Measurements from ENCODE around the gene ARMC2. TPM values are rescaled to one million over a fixed set of nuclear protein-coding genes. Genes with fewer than 3 reads are reported as not detected.
"Not testable (repeated sequence)": the region's sequence is repeated elsewhere in the genome, so short reads cannot be mapped to it uniquely, and the experiment has no call there.

Gene ARMC2
- total RNA-seq, 1 donor: 0.86 TPM

GRCh38 chr6:108922499-108922898 lies 74.3 kb downstream of the ARMC2 start:
- no peak for TF ChIP-seq CTCF (IDR thresholded peaks at IDR 0.05; ENCODE audit: insufficient read depth, low read depth, low read length)
- no peak for DNase-seq (ENCODE audit: low read depth)
- no peak overlapping the region for H3K4me3 ChIP-seq (ENCODE audit: low read depth, low read length)

- DNase-seq (ENCODE audit: low read depth): no peak
- H3K4me3 ChIP-seq (ENCODE audit: low read depth, low read length): no peak overlapping the region
- no peak for TF ChIP-seq CTCF (IDR thresholded peaks at IDR 0.05; ENCODE audit: insufficient read depth, low read depth, low read length)
These were observed 79.7 kb downstream of the ARMC2 start for GRCh38 chr6:108927927-108928326.

- no peak overlapping the region for H3K4me3 ChIP-seq (ENCODE audit: low read depth, low read length)
- no peak for DNase-seq (ENCODE audit: low read depth)
- TF ChIP-seq CTCF (IDR thresholded peaks at IDR 0.05; ENCODE audit: insufficient read depth, low read depth, low read length): no peak
These were observed 80.4 kb downstream of the ARMC2 start for GRCh38 chr6:108928650-108929049.

- DNase-seq (ENCODE audit: low read depth); H3K4me3 ChIP-seq (ENCODE audit: low read depth, low read length): not testable (repeated sequence)
These were observed 82.9 kb downstream of the ARMC2 start for GRCh38 chr6:108931090-108931489.

- TF ChIP-seq CTCF (IDR thresholded peaks at IDR 0.05; ENCODE audit: insufficient read depth, low read depth, low read length): no peak
- H3K4me3 ChIP-seq (ENCODE audit: low read depth, low read length): no peak overlapping the region
- no peak for DNase-seq (ENCODE audit: low read depth)
These were observed 88.9 kb downstream of the ARMC2 start for GRCh38 chr6:108937170-108937569.

GRCh38 chr6:108940741-108941140 lies 92.5 kb downstream of the ARMC2 start:
- no peak for TF ChIP-seq CTCF (IDR thresholded peaks at IDR 0.05; ENCODE audit: insufficient read depth, low read depth, low read length)

GRCh38 chr6:108941281-108941680 lies 93.1 kb downstream of the ARMC2 start:
- H3K4me3 ChIP-seq (ENCODE audit: low read depth, low read length): no peak overlapping the region
- TF ChIP-seq CTCF (IDR thresholded peaks at IDR 0.05; ENCODE audit: insufficient read depth, low read depth, low read length): no peak
- no peak for DNase-seq (ENCODE audit: low read depth)

More at GRCh38 chr6:108940741-108941140, 92.5 kb downstream of the ARMC2 start:
- H3K4me3 ChIP-seq (ENCODE audit: low read depth, low read length): no peak overlapping the region
- DNase-seq (ENCODE audit: low read depth): no peak
